GM18870 (cell line): ENCODE results near the gene UBAC2.
A peak's percentile ranks its signal among the peaks of the same experiment; 100 is the strongest.
"Not testable (repeated sequence)": the region's sequence is repeated elsewhere in the genome, so short reads cannot be mapped to it uniquely, and the experiment has no call there.

Experiments
- ATAC-seq: cut with Tn5 transposase; IDR thresholded peaks from one replicate; pipeline ENCODE4 v1.9.1; 2021; ENCODE audit warnings: moderate library complexity; ENCODE audit not compliant: unreplicated experiment

UBAC2 gene

DNA sequence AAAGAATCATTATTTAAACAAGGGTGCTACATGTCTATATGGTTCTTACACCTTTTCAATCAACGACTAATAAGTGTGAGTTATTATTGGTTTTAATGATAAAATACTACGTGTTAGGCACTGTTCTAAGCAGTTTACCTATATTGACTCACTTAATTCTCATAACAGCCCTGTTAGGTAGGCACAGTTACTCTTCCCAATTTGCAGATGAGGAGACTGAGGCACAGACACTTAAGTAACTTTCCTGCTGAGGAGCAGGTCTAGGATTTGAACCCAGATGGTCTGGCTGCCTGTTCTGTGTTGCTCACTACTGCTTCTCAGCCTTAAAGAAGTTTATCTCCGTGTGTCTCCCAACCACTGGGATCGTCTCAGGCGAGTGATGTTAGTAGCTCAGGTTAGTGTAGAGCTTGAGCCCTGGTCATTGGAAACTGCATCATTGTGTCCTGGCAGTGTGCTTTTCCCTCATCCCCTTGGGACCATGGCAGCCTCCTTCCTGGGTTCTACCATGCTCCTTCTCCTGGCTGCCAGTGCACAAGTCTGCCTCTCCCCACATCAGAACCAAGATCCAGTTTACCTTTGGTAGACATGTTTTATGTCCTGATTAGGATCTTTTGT, 10.9 kb downstream of the UBAC2 start:
- ATAC-seq = no peak

DNA sequence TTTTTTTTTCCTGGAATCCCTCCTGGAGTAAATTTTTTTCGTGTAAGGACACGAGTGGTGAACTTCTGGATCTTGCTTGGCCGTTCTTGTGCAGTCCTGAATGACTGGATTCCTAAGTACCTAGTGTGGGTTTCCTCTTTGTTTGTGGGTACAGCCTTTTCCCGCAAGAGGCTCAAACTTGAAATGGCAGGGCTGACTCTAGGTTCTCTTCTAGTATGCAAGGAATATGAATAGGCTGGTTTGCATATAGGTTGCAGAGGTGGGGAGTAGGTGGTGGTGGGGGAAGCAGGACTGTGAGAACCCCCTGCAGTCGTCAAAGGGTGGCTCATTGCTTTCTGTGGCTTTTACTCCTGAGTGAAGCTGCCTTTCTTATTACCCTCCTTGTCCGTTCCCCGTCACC, 13.6 kb downstream of the UBAC2 start:
- ATAC-seq = peak; percentile 61

DNA sequence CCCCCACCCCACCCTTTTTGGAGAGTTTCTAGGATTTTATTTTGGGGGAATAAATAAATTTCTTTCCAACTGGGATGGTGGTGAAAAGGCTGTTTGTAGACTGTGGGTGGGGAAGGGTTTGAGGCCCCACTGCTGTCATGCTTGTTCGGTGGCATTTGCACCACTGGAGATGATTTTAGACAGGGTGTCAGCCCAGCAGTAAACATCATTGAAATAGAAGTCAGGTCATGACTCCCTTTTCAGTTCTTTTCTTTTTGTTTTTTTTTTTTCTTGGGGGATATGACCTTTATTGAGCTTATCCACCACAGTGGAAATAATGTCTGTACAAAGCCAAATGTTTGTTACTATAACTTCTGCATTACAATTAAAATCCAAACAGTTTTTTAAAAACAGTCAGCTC, 14.1 kb downstream of the UBAC2 start:
- no peak for ATAC-seq

DNA sequence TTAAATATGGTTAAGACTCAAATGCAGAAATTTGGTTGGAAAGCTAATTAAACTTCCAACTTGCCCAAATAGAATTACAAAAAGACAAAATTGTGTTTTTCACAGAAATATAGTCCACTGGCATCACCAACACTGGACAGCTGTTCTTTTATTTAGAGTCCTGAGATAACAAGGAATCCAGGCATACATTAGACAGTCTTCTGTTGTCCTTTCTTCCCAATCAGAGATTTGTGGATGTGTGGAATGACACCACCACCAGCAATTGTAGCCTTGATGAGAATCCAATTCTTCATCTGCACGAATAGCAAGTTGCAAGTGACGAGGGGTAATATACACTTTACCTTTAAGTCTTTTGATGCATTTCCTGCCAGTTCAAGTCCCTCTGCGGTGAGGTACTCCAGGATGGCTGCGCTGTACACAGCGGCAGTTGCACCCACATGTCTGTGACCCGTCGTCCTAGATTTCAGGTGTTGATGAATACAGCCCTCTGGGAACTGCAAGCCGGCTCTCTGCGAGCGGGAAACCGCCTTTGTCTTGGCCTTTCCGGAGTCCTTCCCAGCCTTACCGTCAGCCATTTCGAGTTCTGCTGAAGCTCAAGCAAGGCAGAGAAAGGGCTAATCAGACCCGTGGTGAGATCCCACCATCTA, 14.7 kb downstream of the UBAC2 start:
- ATAC-seq = no peak

DNA sequence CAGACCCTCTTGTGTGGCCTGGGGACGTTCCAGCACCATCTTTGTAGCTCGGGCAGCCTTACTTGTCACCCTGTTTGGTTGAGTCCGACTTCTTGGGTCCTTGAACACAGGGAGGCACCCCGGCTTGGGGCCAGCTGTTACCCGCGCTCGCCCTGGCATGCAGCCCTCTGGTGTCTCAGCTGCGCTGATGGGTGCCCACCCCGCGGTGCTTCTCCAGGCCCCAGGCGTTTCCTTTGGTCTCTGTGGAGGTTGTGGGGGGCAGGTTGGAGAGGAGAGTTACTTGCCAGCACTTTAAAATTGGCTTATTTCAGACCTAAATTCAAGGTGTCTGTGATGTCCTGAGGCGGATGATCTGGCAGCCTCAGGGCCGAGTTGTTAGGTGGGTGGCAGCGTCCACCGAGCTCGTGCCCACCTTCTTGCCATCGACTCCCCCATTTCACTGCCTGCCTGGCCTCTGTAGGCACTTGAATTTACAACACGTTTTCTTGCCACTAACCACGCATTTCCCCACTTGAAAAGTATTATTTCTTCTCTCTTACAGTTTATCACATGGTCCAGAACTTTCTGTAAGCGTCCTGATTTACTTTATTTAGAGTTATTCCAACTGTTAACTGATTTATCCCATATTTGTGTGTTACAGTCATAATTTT, 16.9 kb downstream of the UBAC2 start:
- no peak for ATAC-seq

DNA sequence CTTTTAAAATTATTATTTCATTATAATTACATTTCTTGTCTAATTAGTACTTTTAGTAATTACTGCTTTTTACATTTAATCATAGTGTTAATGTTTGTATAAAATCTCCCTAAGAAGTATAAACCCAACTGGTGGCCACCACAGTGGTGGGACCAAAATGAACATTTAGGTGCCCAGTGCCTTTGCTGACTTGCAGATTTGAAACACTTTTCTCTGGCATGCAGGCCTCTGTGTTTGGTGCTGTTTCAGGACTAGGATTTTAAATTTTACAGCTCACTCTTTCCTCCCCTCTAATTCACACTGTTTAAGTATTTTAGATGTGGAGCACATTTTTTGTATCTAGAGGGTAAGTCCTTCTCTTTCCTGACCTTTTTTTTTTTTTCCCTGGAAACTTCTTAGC, 17.5 kb downstream of the UBAC2 start:
- no peak for ATAC-seq

DNA sequence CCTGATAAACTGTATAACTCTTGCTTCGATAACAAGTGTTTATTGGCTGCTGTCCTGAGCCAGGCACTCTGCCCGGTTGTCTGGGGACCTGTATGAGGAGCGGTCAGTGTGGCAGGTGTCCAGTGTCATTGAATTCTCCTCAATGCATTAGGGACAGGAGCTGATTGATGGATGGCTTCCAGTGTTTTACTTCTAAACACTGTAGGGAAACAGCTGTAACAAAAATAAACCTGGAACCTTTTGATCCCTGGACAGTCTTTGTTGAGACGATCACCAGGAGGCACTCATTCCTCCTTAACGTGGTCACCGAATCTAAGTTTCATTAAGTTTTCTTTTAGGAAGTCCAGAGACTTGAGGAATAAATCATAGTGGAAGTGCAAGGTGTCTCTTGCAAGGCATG, 17.9 kb downstream of the UBAC2 start:
- ATAC-seq = no peak

DNA sequence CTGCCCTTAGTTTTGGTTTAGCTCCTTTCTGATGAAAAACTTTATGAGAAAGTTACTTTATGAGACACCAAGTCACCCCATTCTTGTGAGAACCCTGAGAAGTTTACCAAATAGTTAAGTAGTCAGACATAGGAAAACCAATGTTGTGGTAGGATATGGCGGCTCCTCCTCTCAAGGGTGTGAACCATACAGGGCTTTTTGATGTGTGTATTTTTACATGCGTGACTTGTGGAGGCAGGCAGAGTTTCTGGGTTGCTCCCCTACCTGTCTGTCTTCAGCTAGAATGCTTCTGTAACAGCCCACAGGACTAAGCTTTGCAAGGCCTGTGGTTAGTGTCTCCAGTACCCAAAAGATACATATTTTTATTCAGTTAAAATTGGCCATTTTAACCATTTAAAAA, 18.3 kb downstream of the UBAC2 start:
- peak; percentile 46 for ATAC-seq

DNA sequence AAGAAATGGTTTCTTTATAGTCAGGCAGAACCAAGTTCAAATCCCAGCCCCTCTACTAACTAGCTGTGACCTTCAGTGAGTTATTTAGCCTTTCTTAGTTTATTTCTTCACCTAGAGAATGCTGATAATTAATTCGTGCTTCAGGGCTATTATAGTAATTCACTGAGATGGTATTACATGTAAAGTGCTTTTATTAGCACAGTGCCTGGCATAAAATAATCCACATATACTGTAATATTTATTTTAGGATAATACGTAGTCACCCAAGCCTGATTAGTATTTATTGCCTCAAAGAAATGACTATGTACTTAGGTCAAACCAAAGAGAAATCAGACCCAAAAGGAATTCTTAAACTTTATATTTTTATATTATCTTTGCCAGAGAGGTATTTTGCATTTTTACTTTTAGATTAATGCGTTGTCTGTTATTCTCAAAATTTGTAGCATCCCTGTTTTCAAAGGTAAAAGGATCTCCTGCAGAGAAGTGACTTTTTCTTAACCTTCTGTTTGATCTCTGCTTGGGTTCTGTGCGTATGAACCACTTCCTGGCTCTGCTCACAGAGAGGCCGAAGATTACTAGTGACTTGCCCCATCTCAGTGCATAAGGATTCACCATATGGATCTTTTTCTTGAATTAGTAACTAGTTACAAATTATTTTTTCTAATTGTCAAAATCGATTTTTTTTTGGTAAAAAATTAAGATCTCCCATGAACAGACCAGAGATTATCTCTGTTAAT, 19.7 kb downstream of the UBAC2 start:
- no peak for ATAC-seq

DNA sequence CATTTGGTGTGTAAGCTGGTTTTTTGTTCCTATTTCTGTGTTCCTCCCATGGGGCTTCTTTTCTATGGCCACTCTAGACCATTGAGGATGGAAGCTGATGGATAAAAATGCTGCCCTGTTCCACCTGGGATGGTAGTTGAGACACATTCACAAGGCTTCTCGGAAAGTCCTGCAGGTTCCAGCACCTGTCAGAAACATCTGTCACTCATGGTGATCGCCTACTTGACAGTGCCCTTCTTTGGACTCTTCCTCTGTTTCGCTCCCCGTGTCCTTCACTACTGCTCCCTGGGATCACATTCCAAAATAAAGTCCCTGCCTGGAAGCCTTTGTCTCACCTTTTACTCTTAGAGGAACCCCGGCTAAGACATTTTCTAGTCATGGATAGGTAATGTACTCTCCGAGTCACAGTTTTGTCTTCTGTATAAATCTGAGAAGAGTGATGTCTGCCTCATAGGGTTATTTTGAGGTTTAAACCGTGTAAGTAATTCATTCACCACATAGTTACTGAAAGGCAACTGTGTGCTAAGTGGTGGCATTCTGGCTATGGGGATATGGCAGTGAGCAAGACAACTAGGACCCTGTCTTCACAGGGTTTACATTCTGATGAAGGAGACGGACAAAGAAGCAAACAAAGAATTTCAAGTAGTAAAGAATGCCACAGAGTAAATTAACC, 21.0 kb downstream of the UBAC2 start:
- ATAC-seq = no peak

DNA sequence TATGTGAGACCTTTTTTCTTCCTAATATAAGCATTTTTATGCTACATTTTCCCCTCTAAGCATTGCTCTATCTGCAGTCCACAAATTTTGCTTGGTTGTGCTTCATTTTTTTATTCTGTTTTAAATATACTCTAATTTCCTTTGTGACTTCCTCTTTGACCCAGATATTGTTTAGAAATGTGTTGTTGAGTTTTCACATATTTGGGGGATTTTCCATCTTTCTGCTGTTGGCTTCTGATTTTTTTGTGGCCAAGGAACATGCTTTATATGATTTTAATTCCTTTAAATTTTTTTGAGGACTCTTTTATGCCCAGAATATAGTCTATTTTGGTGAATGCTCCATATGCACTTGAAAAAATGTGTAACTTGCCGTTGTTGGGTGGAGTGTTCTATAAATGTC, 22.9 kb downstream of the UBAC2 start:
- no peak for ATAC-seq

DNA sequence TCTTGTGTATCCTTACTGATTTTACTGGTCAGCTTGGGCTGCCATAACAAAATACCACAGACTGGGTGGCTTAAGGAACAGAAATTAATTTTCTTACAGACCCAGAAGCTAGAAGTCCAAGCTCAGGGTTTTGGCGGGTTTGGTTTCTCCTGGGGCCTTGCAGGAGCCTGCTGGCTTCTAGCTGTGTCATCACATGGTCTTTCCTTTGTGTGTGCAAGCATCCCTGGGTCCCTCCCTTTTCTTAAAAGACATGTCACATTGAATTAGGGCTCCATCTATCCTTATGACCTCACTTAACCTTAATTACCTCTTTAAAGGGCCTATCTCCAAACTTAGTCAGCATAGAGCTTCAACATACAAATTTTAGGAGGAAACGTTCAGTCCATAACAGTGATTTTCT, 23.4 kb downstream of the UBAC2 start:
- no peak for ATAC-seq

DNA sequence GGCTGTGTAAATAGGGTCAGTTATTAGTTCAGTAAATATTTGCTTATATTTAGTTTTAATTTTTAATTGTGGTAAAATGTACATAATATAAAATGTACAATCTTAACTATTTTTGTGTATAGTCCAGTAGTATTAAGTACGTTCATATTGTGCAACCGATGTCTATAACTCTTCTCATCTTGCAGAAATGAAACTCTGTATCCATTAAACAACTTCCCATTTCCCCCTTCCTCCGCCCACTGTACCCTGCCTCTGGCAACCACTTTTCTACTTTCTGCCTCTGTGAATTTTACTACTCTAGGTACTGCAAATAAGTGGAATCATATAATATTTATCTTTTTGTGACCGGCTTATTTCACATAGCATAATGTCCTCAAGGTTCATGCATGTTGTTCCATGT, 24.4 kb downstream of the UBAC2 start:
- no peak for ATAC-seq

DNA sequence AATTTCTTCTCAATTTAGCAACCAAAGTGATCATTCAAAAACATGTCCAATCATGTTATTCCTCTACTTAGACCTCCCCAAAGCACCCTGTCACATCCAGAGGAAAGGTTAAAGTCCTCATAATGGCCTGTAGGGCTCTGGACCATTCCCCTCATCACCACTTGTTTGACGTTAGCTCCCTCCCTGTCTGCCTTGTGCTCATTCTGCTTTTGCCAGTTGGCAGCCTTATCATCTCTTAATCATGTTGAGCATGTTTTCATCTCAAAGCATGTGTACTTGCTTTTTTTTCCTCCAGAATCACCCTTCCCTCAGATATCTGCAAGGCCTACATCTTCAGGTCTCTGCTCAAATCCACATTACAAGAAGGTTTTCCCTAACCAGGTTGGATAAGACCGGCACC, 25.9 kb downstream of the UBAC2 start:
- ATAC-seq = no peak

DNA sequence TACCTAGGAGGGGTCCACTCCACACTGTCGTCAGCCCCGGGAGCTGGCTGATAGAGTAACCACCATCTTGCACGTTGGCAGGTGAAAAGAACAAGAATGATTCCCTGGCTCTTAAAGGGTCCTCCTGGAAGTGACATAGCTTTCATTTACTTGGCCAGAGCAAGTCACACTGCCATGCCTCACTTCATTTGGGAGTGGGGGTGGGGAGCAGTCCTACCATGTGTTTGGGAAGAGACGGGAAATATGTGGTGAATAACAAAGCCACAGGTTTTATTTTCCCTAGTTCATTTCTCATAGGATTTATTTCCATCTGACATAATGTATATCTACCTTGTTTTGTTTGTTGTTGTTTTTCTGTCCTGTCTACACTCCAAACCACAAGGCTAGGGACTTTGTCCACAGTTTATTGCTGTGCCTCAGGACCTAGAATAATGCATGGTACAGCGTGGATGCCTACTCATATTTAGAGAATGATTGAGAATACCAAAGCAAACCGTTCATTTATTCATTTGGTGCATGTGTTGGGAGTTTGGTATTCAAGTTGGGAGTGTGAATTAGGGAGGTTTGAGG, 26.8 kb downstream of the UBAC2 start:
- no peak for ATAC-seq

DNA sequence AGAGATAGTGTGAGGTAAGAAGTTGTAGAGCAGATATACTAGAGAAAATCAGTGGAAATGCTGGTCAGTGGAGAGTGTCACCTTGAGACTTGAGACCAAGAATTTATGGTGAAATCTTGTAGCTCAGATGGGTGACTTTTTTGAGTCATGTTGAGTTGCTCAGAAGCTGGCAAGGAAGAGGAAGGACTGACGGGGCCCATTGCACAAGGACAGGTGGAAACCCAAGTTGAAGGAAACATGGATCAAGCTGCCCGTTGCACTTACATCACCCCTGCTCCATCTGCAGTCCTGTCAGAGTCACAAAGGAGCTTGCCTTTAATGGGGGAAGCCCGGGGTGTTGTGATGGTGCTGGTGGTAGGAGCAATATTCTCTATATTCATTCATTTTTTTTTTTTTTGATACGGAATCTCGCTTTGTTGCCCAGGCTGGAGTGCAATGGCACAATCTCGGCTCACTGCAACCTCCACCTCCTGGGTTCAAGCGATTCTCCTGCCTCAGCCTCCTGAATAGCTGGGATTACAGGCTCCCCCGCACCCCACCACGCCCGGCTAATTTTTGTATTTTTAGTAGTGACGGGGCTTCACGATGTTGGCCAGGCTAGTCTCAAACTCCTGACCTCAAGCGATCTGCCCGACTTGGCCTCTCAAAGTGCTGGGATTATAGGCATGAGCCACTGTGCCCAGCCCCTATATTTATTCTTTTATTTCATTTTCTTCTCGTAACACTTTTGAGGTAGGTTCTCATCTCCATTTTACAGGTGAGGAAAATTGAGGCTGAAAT, 27.4 kb downstream of the UBAC2 start:
- no peak for ATAC-seq

DNA sequence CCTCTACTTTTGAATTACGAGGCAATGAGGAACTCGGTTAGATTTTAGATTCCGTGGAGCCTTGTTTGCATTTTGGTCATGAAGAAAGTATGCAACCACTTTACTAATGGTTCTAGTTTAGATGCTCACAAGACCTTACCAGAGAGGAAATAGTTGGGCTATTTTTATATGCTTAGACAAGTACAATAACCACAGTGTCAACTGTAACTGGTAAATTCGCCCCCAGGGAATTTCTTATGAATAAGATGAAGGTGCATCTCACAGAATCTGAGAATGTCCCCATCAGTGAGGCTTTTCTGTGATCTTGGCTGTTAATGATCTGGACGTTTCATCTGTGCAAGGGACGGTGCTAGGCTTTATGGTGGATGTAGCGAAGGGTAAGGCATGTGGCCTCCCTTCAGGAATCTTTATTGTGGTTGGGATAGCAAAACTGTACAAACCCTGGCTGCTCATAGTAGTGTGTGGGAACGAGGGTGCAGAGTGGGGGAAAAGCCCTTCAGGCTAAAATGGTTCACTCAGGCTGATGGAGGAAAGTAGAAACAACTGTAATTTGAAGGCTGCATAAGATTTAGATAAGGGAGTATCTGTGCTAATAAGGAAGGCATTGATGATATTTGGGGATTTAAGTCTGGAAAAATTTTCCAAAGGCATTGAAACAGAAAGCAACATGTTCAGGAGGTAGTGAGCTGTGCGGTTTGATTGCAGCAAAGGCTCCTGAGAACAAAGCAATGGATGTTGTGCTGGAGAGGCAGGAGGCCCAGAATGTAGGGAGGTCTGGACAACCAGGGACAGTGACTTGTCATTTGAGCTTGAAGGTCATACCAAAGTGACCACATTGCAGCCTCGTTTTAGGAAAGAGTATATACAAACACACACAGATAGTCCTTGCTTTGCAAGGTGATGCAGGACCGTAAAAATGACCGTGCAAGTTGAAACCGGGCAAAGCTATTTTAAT, 28.4 kb downstream of the UBAC2 start:
- ATAC-seq = peak; percentile 95

DNA sequence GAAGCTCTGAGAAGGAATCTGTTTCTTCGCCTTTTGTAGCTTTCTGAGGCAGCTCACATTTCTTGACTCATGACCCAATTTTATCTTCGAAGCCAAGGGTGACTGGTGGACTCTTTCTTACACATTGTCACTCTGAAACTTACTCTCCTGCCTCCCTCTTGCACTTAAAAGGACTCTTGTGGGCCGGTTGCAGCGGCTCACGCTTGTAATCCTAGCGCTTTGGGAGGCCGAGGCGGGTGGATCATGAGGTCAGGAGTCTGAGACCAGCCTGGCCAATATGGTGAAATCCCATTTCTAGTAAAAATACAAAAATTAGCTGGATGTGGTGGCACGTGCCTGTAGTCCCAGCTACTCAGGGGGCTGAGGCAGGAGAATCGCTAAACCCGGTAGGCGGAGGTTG, 29.9 kb downstream of the UBAC2 start:
- not testable (repeated sequence) for ATAC-seq

DNA sequence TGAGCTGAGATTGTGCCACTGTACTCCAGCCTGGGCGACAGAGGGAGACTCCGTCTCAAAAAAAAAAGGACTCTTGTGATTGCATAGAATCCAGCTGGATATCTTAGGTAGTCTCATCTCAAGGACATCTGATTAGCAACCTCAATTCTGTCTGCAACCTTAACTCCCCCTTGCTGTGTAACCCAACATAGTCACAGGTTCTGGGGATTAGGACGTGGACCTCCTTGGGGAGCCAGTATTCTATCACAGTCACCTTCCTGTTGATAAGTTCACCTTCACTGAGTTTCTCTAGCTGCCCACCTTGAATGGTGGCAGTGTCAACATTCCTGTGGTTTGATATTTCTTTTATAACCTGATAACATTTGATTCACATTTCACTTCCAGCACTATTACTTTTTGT, 30.3 kb downstream of the UBAC2 start:
- no peak for ATAC-seq
